ENCODE data around the gene UBASH3B.

UBASH3B gene

GRCh38 chr11:122679466-122679865, 23.9 kb downstream of the UBASH3B start:
- no peak for DNase-seq

- no peak for DNase-seq
These were observed 25.5 kb downstream of the UBASH3B start for GRCh38 chr11:122681070-122681469.

- no peak for DNase-seq
These were observed 26.2 kb downstream of the UBASH3B start for GRCh38 chr11:122681735-122682134.

- DNase-seq = no peak
These were observed 26.9 kb downstream of the UBASH3B start for GRCh38 chr11:122682464-122682863.

- DNase-seq = no peak
These were observed 29.5 kb downstream of the UBASH3B start for GRCh38 chr11:122685041-122685440.

GRCh38 chr11:122686111-122686510, 30.6 kb downstream of the UBASH3B start:
- DNase-seq = peak; percentile 75

- no peak for DNase-seq
These were observed 34.9 kb downstream of the UBASH3B start for GRCh38 chr11:122690384-122690783.

- DNase-seq = no peak
These were observed 35.5 kb downstream of the UBASH3B start for GRCh38 chr11:122690801-122691548.

GRCh38 chr11:122691549-122692150, 36.1 kb downstream of the UBASH3B start:
- no peak for DNase-seq

GRCh38 chr11:122692444-122692843, 36.9 kb downstream of the UBASH3B start:
- DNase-seq = no peak

GRCh38 chr11:122695076-122695615, 39.6 kb downstream of the UBASH3B start:
- DNase-seq = no peak

- DNase-seq = no peak
These were observed 41.1 kb downstream of the UBASH3B start for GRCh38 chr11:122696662-122697061.

- DNase-seq = no peak
These were observed 42.2 kb downstream of the UBASH3B start for GRCh38 chr11:122697636-122698167.

- no peak for DNase-seq
These were observed 42.9 kb downstream of the UBASH3B start for GRCh38 chr11:122698392-122698791.

- no peak for DNase-seq
These were observed 45.1 kb downstream of the UBASH3B start for GRCh38 chr11:122700666-122701065.

- DNase-seq = no peak
These were observed 45.6 kb downstream of the UBASH3B start for GRCh38 chr11:122701143-122701542.

GRCh38 chr11:122703541-122704272, 48.2 kb downstream of the UBASH3B start:
- DNase-seq = no peak

GRCh38 chr11:122705396-122705795, 49.9 kb downstream of the UBASH3B start:
- DNase-seq = no peak

- DNase-seq = no peak
These were observed 51.0 kb downstream of the UBASH3B start for GRCh38 chr11:122706291-122707088.

- no peak for DNase-seq
These were observed 51.6 kb downstream of the UBASH3B start for GRCh38 chr11:122707111-122707510.

GRCh38 chr11:122707901-122708300, 52.4 kb downstream of the UBASH3B start:
- no peak for DNase-seq

GRCh38 chr11:122709039-122709760, 53.7 kb downstream of the UBASH3B start:
- no peak for DNase-seq
